MV-4-11 (cell line): ENCODE measurements around the gene EFCC1.

Experiments used
- DNase-seq: peaks from one replicate; lab custom pipeline; 2025; lab: John Stamatoyannopoulos, UW

EFCC1 gene

GRCh38 chr3:128994581-128995546, 6.2 kb upstream of the EFCC1 start:
- DNase-seq, result peak; percentile 45

- no peak for DNase-seq
Observed at GRCh38 chr3:128995737-128996136, 5.4 kb upstream of the EFCC1 start.

GRCh38 chr3:128996200-128996599, 4.9 kb upstream of the EFCC1 start:
- peak; percentile 96 for DNase-seq

GRCh38 chr3:128996726-128997125, 4.4 kb upstream of the EFCC1 start:
- DNase-seq, result peak; percentile 52

- DNase-seq, result peak; percentile 50
Observed at GRCh38 chr3:128997486-128998133, 3.5 kb upstream of the EFCC1 start.

GRCh38 chr3:128998561-128998960, 2.5 kb upstream of the EFCC1 start:
- DNase-seq, result peak; percentile 50

GRCh38 chr3:128999102-128999501, 2.0 kb upstream of the EFCC1 start:
- no peak for DNase-seq

GRCh38 chr3:129000742-129001100, 383 bp upstream of the EFCC1 start:
- DNase-seq, result no peak

- no peak for DNase-seq
Observed at GRCh38 chr3:129001806-129002572, 885 bp downstream of the EFCC1 start.

- DNase-seq, result no peak
Observed at GRCh38 chr3:129002573-129003569, 1.8 kb downstream of the EFCC1 start.

GRCh38 chr3:129003578-129004112, 2.5 kb downstream of the EFCC1 start:
- no peak for DNase-seq

GRCh38 chr3:129004639-129005295, 3.7 kb downstream of the EFCC1 start:
- DNase-seq, result no peak

GRCh38 chr3:129005526-129006303, 4.6 kb downstream of the EFCC1 start:
- no peak for DNase-seq

GRCh38 chr3:129006864-129007263, 5.8 kb downstream of the EFCC1 start:
- DNase-seq, result peak; percentile 9

GRCh38 chr3:129007792-129008191, 6.7 kb downstream of the EFCC1 start:
- no peak for DNase-seq

- DNase-seq, result no peak
Observed at GRCh38 chr3:129009266-129009665, 8.2 kb downstream of the EFCC1 start.

GRCh38 chr3:129010310-129010956, 9.3 kb downstream of the EFCC1 start:
- DNase-seq, result no peak

- DNase-seq, result no peak
Observed at GRCh38 chr3:129013491-129013891, 12.4 kb downstream of the EFCC1 start.

GRCh38 chr3:129014148-129014547, 13.0 kb downstream of the EFCC1 start:
- no peak for DNase-seq
